HG03103 (cell line): ENCODE data around the gene ST6GALNAC3.
A peak's percentile ranks its signal among the peaks of the same experiment; 100 is the strongest.

Experiments used
- ATAC-seq: cut with Tn5 transposase; IDR thresholded peaks from one replicate; pipeline ENCODE4 v1.9.1; 2021; ENCODE audit warnings: low read depth; ENCODE audit not compliant: unreplicated experiment

ST6GALNAC3 gene

GRCh38 chr1:76278711-76279100 is 204.2 kb downstream of the ST6GALNAC3 start:
- ATAC-seq, result no peak

- no peak for ATAC-seq
These were observed 204.7 kb downstream of the ST6GALNAC3 start for GRCh38 chr1:76279101-76279748.

DNA sequence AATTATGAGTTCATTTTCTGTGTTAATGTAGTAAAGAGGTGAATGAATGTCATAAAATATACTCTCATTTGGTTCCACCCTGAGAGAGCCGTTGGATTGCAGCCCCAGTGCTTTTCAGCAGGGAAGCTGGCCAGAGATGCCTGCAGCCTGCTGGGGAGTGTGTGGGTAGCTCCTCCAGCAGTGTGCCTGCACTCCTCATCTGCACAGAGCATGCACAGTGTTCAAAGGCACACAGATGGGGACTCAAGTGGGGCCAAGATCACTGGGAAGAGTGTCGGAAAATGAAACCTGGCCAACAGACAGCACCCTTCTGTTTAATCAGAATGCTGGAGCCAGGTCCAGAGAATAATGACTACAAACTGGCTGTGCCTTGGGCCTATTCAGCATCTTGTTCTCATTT is 206.8 kb downstream of the ST6GALNAC3 start:
- no peak for ATAC-seq

- no peak for ATAC-seq
These were observed 210.3 kb downstream of the ST6GALNAC3 start for GRCh38 chr1:76284842-76285241.

- no peak for ATAC-seq
These were observed 211.1 kb downstream of the ST6GALNAC3 start for GRCh38 chr1:76285578-76286135.

DNA sequence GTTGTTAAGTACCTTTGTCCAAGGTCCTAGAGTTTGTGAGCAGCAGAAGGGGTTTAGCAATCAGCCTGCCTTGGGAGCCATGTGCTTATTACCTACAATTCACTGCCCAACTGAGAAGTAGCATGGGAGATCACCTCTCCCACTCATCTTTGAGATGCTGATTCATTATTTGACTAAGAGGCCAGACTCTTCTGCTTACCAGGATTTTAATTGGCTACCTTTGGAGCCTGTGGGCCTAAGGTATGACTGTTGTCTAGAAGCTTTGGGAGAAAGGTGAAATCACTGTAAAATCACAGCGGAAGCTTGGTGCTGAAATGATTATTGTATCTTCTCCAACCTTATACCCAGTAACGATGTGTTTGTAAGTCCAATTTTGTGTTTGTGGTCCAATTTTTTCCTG is 213.4 kb downstream of the ST6GALNAC3 start:
- no peak for ATAC-seq

DNA sequence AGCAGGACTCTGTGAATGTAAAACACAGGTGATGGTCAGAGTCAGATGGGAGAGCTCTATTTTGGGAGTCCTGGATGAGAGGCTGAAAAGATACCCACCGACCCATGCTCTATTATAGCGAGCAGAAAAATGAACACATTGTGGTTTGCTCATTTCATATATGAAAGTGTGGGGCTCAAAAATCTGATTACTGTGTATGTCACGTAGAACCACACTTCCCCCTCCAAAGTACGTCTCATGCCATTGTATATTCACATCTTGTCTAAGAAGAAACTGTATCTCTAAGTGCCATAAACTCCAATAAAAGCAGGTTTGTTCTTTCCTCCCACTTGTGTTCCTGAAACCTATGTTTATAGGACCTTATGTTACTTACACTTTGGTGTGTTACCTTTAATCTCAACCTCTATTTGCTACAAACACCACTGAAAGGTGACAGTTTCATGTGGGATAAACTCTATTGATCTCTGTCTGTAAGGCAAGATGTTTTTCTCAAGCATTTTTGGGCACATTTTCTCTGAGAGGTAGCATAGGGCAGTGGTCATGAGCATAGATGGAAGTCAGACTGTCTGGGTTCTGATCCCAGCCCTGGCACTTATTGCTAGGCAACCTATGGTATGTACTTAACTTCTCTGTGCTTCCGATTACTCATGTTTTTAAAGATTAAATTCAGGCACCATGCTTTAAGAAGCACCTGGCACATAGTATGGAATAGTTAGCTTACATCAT is 214.4 kb downstream of the ST6GALNAC3 start:
- ATAC-seq, result no peak

GRCh38 chr1:76289692-76290091 is 215.1 kb downstream of the ST6GALNAC3 start:
- ATAC-seq, result no peak

GRCh38 chr1:76290271-76290670 is 215.7 kb downstream of the ST6GALNAC3 start:
- ATAC-seq, result no peak

GRCh38 chr1:76291191-76291590 is 216.6 kb downstream of the ST6GALNAC3 start:
- no peak for ATAC-seq

DNA sequence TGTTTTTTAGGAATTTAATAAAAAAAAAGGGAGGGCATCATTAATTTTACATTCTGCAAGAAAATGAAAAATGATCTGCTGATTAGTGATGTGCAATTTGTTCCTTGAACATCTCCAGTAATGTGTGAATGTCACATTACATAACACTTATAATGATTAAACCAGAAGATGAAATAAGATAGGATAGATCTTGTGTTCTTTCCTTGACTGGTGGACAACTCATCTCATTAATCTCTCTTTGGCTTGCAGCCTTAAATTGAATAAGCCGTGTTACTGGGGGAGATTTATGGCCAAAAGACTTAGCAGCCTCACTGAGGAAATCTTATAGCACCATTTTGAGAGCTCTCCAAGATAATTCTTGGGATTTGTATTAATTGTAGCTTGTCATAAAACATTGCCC is 217.2 kb downstream of the ST6GALNAC3 start:
- no peak for ATAC-seq

DNA sequence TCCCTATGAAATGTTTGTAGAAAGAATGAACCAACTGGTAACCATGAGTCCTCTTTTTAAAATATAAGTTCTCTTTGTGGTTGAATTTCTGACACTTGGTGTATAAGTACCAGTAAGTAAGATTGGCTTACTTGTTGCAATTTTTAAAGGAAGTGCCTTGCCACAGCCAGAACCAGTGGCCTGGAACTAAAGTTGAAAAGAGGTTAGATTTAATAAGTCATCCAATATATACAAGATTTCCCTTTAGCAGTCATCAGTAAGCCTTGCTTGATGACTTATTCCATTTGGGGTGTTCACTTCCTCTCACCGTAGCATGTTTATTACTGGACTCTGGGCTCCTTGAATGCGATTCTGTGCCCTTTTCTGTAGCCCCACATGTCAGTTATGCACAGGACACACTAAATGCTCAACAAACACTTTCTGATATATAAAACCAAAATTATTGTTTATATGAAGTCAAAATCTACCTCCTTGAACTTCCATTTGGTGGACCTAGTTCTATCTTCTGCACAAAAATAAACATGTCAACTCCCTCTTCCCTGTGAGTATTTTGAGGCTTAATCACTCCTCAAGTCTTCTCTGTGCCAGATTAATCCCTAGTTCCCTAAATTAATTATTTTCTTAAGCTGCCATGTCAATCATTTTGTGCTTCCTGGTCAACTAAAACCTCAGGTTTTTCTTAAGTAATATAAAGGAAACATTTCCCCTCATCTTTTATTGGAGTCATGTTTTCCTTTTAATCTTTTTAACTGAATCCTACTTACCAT is 218.1 kb downstream of the ST6GALNAC3 start:
- no peak for ATAC-seq

DNA sequence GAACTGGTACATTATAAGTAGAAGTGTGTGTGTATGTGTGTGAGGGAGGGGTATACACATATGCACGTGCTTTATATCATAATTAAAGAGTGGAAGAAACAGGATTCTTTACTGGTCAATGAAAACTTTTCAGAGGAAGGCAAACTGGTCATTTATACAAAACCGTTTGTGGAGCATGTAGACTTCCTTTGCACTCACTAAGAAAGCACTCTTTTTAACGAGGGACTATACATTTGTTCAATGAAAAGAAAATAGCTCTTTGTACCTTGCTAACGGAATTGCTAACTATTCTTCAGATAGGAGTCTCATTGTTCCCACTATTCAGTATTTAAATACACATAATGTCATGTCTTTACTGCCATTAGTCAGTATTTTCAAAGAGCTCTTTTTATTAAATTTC is 219.3 kb downstream of the ST6GALNAC3 start:
- ATAC-seq, result no peak

- peak; percentile 72 for ATAC-seq
These were observed 220.1 kb downstream of the ST6GALNAC3 start for GRCh38 chr1:76294482-76295194.

- ATAC-seq, result no peak
These were observed 223.9 kb downstream of the ST6GALNAC3 start for GRCh38 chr1:76298399-76298798.

- ATAC-seq, result no peak
These were observed 224.5 kb downstream of the ST6GALNAC3 start for GRCh38 chr1:76299036-76299435.

DNA sequence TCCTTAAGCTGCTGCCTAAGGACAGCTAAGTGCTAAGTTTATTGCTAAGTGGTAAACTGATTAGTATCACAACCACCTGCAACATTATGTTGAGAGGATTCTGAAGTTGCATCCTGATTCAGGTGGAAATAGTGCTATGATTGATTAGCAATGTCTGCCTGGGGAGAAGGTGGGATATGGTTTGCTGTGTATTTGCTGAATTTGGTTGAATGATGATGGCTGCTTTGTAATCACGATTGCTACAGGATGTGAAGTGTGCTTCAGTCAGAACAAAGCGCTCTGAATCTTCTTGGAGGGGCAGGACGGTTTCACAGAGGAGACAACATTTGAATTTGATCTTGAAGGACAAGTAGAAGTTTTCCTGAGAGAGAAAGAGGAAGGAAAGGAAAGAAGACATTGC is 226.0 kb downstream of the ST6GALNAC3 start:
- ATAC-seq, result no peak

- ATAC-seq, result no peak
These were observed 228.3 kb downstream of the ST6GALNAC3 start for GRCh38 chr1:76302711-76303339.

GRCh38 chr1:76303340-76303717 is 228.8 kb downstream of the ST6GALNAC3 start:
- no peak for ATAC-seq

- ATAC-seq, result no peak
These were observed 238.8 kb downstream of the ST6GALNAC3 start for GRCh38 chr1:76313304-76313703.
